MCF 10A (cell line): ENCODE measurements around the gene GLDC. TPM values are rescaled to one million over a fixed set of nuclear protein-coding genes. Genes with fewer than 3 reads are reported as not detected.

Source experiments
- BruUV-seq: library from RNA; stranded (reverse); fragments of 400-500 nt; replicated peaks from 2 replicates; lab custom pipeline; 2021; lab: Mats Ljungman, UMichigan
- CTCF ChIA-PET: fragments of 300-600 bp; sonication (Branson Sonifier 250); formaldehyde crosslinking; extraction: SDS; loops from one replicate; lab custom pipeline; 2021; ENCODE audit warnings: antibody characterized with exemption, inconsistent platforms; lab: Yijun Ruan, JAX
- POLR2A ChIA-PET: fragments of 300-600, 350-650 bp; sonication (Branson Sonifier 250); formaldehyde crosslinking; extraction: SDS; loops from one replicate; lab custom pipeline; 2020; ENCODE audit warnings: antibody characterized with exemption, inconsistent platforms; lab: Yijun Ruan, JAX
- DNase-seq: peaks from one replicate; pipeline ENCODE4 v3.0.0-alpha.2; 2018; ENCODE audit not compliant: unreplicated experiment
- H3K27ac Mint-ChIP-seq: one replicate; pipeline ENCODE4 v1.8.0; 2022; ENCODE audit warnings: mild to moderate bottlenecking, low read depth, mixed read lengths; ENCODE audit not compliant: unreplicated experiment
- H3K27me3 Mint-ChIP-seq: one replicate; pipeline ENCODE4 v1.8.0; 2022; ENCODE audit warnings: mixed read lengths; ENCODE audit not compliant: insufficient read depth, unreplicated experiment
- H3K36me3 Mint-ChIP-seq: one replicate; pipeline ENCODE4 v1.8.0; 2022; ENCODE audit warnings: mild to moderate bottlenecking, moderate library complexity, mixed read lengths; ENCODE audit not compliant: insufficient read depth, unreplicated experiment
- H3K4me1 Mint-ChIP-seq: one replicate; pipeline ENCODE4 v1.8.0; 2022; ENCODE audit warnings: mixed read lengths; ENCODE audit not compliant: insufficient read depth, unreplicated experiment
- H3K4me3 Mint-ChIP-seq: one replicate; pipeline ENCODE4 v1.8.0; 2022; ENCODE audit warnings: mild to moderate bottlenecking, moderate library complexity, mixed read lengths; ENCODE audit not compliant: unreplicated experiment
- H3K9me3 Mint-ChIP-seq: one replicate; pipeline ENCODE4 v1.8.0; 2022; ENCODE audit warnings: mixed read lengths; ENCODE audit not compliant: unreplicated experiment
- intact Hi-C: fragments of 100-400 bp; cut with micrococcal nuclease; formaldehyde crosslinking; loops from 2 replicates; pipeline ENCODE4 v1.14.1; 2022
- total RNA-seq: library from RNA; stranded (reverse); gene quantifications from 2 replicates; pipeline ENCODE4 v1.2.3, GENCODE V29; 2022
- TF ChIP-seq, protein P1 (sequence below): fragments of 200-600 bp; IDR thresholded peaks from one replicate; pipeline ENCODE4 v1.8.0; 2022; ENCODE audit warnings: antibody characterized with exemption, mild to moderate bottlenecking; ENCODE audit not compliant: unreplicated experiment

GLDC gene
- total RNA-seq, 1 experiment from 2014 or later: 2.9 TPM

DNA sequence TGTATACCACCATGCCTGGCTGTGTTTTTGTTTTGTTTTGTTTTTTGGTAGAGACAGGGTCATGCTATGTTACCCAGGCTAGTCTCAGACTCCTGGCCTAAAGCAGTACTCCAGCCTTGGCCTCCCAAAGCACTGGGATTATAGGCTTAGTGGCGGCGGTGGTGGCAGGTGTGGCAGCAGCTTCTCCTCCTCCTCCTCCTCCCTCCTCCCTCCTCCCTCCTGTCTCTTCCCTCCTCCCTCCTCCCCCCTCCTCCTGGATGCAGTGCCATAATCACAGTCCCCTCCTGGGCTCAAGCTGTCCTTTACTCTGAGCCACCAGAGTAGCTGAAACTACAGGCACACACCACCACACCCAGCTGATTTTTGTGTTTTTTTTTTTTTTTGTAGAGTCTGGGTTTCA is 161.3 kb downstream of the GLDC start:
- Mint-ChIP-seq H3K27ac (no peak overlapping the region), H3K36me3 (peaks cover 64% of the 10 kb centered on the region), H3K4me1 (no peaks in the 10 kb centered on the region), H3K27me3 (no peaks in the 10 kb centered on the region), H3K4me3 (no peak overlapping the region), H3K9me3 (no peaks in the 10 kb centered on the region)
- TF ChIP-seq, protein P1, sequence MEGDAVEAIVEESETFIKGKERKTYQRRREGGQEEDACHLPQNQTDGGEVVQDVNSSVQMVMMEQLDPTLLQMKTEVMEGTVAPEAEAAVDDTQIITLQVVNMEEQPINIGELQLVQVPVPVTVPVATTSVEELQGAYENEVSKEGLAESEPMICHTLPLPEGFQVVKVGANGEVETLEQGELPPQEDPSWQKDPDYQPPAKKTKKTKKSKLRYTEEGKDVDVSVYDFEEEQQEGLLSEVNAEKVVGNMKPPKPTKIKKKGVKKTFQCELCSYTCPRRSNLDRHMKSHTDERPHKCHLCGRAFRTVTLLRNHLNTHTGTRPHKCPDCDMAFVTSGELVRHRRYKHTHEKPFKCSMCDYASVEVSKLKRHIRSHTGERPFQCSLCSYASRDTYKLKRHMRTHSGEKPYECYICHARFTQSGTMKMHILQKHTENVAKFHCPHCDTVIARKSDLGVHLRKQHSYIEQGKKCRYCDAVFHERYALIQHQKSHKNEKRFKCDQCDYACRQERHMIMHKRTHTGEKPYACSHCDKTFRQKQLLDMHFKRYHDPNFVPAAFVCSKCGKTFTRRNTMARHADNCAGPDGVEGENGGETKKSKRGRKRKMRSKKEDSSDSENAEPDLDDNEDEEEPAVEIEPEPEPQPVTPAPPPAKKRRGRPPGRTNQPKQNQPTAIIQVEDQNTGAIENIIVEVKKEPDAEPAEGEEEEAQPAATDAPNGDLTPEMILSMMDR: no peak
- no peak for DNase-seq
- ChIA-PET CTCF (interaction anchor here (1.4 kb wide), 1 partner anchor 11 kb away, joined by 10 read pairs; no protein-coding TSS in a partner anchor), POLR2A (no interaction called here)
- BruUV-seq: no TSS peak
- intact Hi-C loops: no loop called here

Other genes starting within 250 kb of the GLDC start
- gene UHRF2, start 232.5 kb downstream of the GLDC start, total RNA-seq: 54.6 and 58.3 TPM in 2 replicates
- gene KDM4C, start 112.2 kb upstream of the GLDC start, total RNA-seq: 28.6 and 29.5 TPM in 2 replicates